ENCODE measurements around the gene MBD3. TPM values are rescaled to one million over a fixed set of nuclear protein-coding genes. Genes with fewer than 3 reads are reported as not detected.

Gene MBD3
- total and polyA plus RNA-seq, 2 donors = 64.8 to 99.9 TPM

- Histone ChIP-seq H3K4me1 (ENCODE audit: control insufficient read depth in 2 of 2, insufficient read depth in 2 of 2, low read length in 2 of 2) (peaks cover 14 to 27% of the 10 kb centered on the region in 2 donors), H3K9me3 (ENCODE audit: control insufficient read depth in 2 of 2, insufficient read depth in 1 of 2, low read length in 1 of 2) (no peaks in the 10 kb centered on the region), H3K27ac (ENCODE audit: low read depth in 1 of 2, low read length in 1 of 2) (peak overlapping the region; percentile 92 to 98), H3K4me3 (ENCODE audit: low read length in 2 of 2) (peak overlapping the region; percentile 91 to 93), H3K27me3 (ENCODE audit: control insufficient read depth in 2 of 2, insufficient read depth in 1 of 2, low read length in 1 of 2) (no peaks in the 10 kb centered on the region), H3K36me3 (ENCODE audit: control insufficient read depth in 2 of 2, insufficient read depth in 2 of 2, low read length in 1 of 2) (peaks cover 5 to 29% of the 10 kb centered on the region in 2 donors)
- under 1% methylated on average over 94 of the region's 94 CpGs for WGBS
- peak; percentile 50 to 92 (median 78) for DNase-seq (ENCODE audit: low read depth in 6 of 9, low spot score in 9 of 9)
Observed at GRCh38 chr19:1592024-1592754, 476 bp downstream of the MBD3 start.

DNA sequence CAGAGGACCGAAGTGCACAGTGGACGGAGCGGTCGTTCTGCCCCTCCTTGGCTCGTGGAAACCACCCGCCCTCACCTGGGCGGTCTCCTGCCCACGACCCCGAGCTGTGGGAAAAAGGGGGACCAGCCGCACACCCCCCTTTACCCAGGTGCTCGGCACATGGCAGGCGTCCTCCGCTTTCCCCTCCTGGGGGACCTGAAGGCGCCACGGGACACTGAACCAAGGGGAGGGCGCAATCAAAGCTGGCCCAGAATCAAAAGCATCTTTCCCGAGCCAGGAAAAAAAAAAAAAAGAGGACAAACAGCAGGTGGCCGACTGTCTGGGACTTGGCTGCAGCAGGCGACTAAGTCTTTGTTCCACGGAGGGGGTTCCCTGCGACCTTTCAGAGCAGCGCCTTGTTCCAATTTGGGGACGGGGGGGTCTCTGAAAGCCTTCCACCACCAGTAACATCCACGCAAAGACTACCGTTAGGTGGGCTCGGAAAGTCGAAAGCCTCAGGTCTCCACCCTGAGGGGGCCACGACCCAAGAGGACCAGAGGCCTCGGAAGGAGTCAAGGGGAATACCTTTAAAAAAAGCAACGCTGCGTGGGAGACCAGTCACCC is 1.1 kb downstream of the MBD3 start:
- H3K4me3 ChIP-seq (ENCODE audit: low read length in 2 of 2) = peak overlapping the region; percentile 91 to 93
- H3K27ac ChIP-seq (ENCODE audit: low read depth in 1 of 2, low read length in 1 of 2) = peak overlapping the region; percentile 90 to 98
- H3K27me3 ChIP-seq (ENCODE audit: control insufficient read depth in 2 of 2, insufficient read depth in 1 of 2, low read length in 1 of 2) = no peaks in the 10 kb centered on the region
- no peaks in the 10 kb centered on the region for H3K9me3 ChIP-seq (ENCODE audit: control insufficient read depth in 2 of 2, insufficient read depth in 1 of 2, low read length in 1 of 2)
- DNase-seq (ENCODE audit: low read depth in 6 of 9, low spot score in 9 of 9) = peak in 1 of 9 donors; percentile 29
- under 1% methylated on average over 31 of the region's 31 CpGs for WGBS
- H3K4me1 ChIP-seq (ENCODE audit: control insufficient read depth in 2 of 2, insufficient read depth in 2 of 2, low read length in 2 of 2) = peaks cover 14 to 27% of the 10 kb centered on the region in 2 donors
- peaks cover 4 to 25% of the 10 kb centered on the region in 2 donors for H3K36me3 ChIP-seq (ENCODE audit: control insufficient read depth in 2 of 2, insufficient read depth in 2 of 2, low read length in 1 of 2)

GRCh38 chr19:1590641-1591397 is 1.8 kb downstream of the MBD3 start:
- Histone ChIP-seq H3K4me1 (ENCODE audit: control insufficient read depth in 2 of 2, insufficient read depth in 2 of 2, low read length in 2 of 2) (peaks cover 14 to 27% of the 10 kb centered on the region in 2 donors), H3K36me3 (ENCODE audit: control insufficient read depth in 2 of 2, insufficient read depth in 2 of 2, low read length in 1 of 2) (peaks cover 7 to 23% of the 10 kb centered on the region in 2 donors), H3K9me3 (ENCODE audit: control insufficient read depth in 2 of 2, insufficient read depth in 1 of 2, low read length in 1 of 2) (no peaks in the 10 kb centered on the region), H3K27me3 (ENCODE audit: control insufficient read depth in 2 of 2, insufficient read depth in 1 of 2, low read length in 1 of 2) (no peaks in the 10 kb centered on the region), H3K4me3 (ENCODE audit: low read length in 2 of 2) (peak overlapping the region; percentile 91 to 93), H3K27ac (ENCODE audit: low read depth in 1 of 2, low read length in 1 of 2) (peak overlapping the region in 1 of 2 donors; percentile 64)
- DNase-seq (ENCODE audit: low read depth in 6 of 9, low spot score in 9 of 9) = peak in 2 of 9 donors; percentile 26 to 53
- 18% methylated on average over 10 of the region's 10 CpGs for WGBS

DNA sequence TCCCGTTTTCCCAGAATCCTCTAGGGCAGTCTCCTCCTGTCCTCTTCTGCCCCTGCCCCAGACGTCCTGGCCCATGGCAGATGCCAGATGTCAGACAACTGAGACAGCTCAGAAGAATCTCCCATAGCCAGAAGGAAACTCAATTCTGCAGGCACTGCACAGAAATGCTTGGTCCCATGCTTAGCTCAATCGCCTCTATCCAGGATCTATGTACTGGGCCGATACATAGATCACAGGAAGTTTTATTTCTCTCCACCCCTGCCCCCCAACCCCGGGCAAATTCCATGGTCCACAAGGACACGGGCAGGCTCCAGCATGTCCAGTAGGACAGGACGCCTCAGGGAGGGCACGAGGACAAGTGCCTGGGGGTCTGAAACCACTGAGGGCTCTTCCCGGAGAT is 4.8 kb downstream of the MBD3 start:
- DNase-seq (ENCODE audit: low read depth in 6 of 9, low spot score in 9 of 9) = no peak
- WGBS = 93% methylated on average over 9 of the region's 9 CpGs
- Histone ChIP-seq H3K9me3 (ENCODE audit: control insufficient read depth in 2 of 2, insufficient read depth in 1 of 2, low read length in 1 of 2) (no peaks in the 10 kb centered on the region), H3K4me3 (ENCODE audit: low read length in 2 of 2) (no peak overlapping the region), H3K36me3 (ENCODE audit: control insufficient read depth in 2 of 2, insufficient read depth in 2 of 2, low read length in 1 of 2) (peaks cover 31 to 43% of the 10 kb centered on the region in 2 donors), H3K27me3 (ENCODE audit: control insufficient read depth in 2 of 2, insufficient read depth in 1 of 2, low read length in 1 of 2) (no peaks in the 10 kb centered on the region), H3K4me1 (ENCODE audit: control insufficient read depth in 2 of 2, insufficient read depth in 2 of 2, low read length in 2 of 2) (peaks cover 14 to 19% of the 10 kb centered on the region in 2 donors), H3K27ac (ENCODE audit: low read depth in 1 of 2, low read length in 1 of 2) (no peak overlapping the region)

- Histone ChIP-seq H3K4me1 (ENCODE audit: control insufficient read depth in 2 of 2, insufficient read depth in 2 of 2, low read length in 2 of 2) (peaks cover 0 to 4% of the 10 kb centered on the region in 2 donors), H3K36me3 (ENCODE audit: control insufficient read depth in 2 of 2, insufficient read depth in 2 of 2, low read length in 1 of 2) (peaks cover 58 to 65% of the 10 kb centered on the region in 2 donors), H3K27ac (ENCODE audit: low read depth in 1 of 2, low read length in 1 of 2) (no peak overlapping the region), H3K9me3 (ENCODE audit: control insufficient read depth in 2 of 2, insufficient read depth in 1 of 2, low read length in 1 of 2) (no peaks in the 10 kb centered on the region), H3K4me3 (ENCODE audit: low read length in 2 of 2) (no peak overlapping the region), H3K27me3 (ENCODE audit: control insufficient read depth in 2 of 2, insufficient read depth in 1 of 2, low read length in 1 of 2) (no peaks in the 10 kb centered on the region)
- 98% methylated on average over 13 of the region's 13 CpGs for WGBS
- no peak for DNase-seq (ENCODE audit: low read depth in 6 of 9, low spot score in 9 of 9)
Observed at GRCh38 chr19:1585243-1585580, 7.5 kb downstream of the MBD3 start.

DNA sequence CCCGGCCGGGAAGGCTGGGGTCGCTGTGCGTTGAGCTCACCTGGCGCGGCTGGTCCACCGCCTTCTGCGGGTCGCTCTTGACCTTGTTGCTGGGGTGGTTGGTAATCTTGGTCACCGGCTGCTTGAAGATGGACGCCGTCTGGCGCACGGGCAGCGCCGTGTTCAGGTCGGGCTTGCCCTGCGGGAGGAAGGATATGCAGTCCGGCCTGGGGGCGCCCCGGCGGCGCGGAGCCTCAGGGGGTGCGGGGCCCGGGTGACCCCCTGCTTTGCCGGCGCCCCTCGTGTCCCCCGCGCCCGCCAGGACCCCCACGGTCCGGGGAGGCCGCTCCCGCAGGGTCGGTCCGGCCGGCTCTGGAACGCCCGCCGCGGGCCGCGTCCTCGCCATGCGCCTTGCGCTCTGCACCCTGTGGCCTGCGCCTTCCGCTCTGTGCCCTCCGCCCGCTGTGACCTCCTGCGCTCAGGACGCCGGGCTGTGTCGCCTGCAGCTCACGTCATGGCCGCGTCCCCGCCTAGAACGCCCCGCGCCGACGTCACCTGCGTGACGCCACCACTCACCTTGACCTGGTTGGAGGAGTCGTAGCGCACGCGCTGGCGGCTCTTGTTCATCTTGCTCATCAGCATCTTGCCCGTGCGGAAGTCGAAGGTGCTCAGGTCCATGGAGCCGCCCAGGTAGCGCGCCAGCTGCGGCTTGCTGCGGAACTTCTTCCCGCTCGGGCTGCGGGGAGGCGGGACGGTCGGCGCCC is 8.0 kb downstream of the MBD3 start:
- Histone ChIP-seq H3K9me3 (ENCODE audit: control insufficient read depth in 2 of 2, insufficient read depth in 1 of 2, low read length in 1 of 2) (no peaks in the 10 kb centered on the region), H3K4me1 (ENCODE audit: control insufficient read depth in 2 of 2, insufficient read depth in 2 of 2, low read length in 2 of 2) (peaks cover 0 to 3% of the 10 kb centered on the region in 2 donors), H3K27me3 (ENCODE audit: control insufficient read depth in 2 of 2, insufficient read depth in 1 of 2, low read length in 1 of 2) (no peaks in the 10 kb centered on the region), H3K27ac (ENCODE audit: low read depth in 1 of 2, low read length in 1 of 2) (no peak overlapping the region), H3K4me3 (ENCODE audit: low read length in 2 of 2) (no peak overlapping the region), H3K36me3 (ENCODE audit: control insufficient read depth in 2 of 2, insufficient read depth in 2 of 2, low read length in 1 of 2) (peaks cover 63 to 67% of the 10 kb centered on the region in 2 donors)
- WGBS = 98% methylated on average over 87 of the region's 87 CpGs
- no peak for DNase-seq (ENCODE audit: low read depth in 6 of 9, low spot score in 9 of 9)

- no peak for DNase-seq (ENCODE audit: low read depth in 6 of 9, low spot score in 9 of 9)
Observed at GRCh38 chr19:1582201-1582600, 10.5 kb downstream of the MBD3 start.

GRCh38 chr19:1580957-1581356 is 11.7 kb downstream of the MBD3 start:
- Histone ChIP-seq H3K4me1 (ENCODE audit: control insufficient read depth in 2 of 2, insufficient read depth in 2 of 2, low read length in 2 of 2) (no peaks in the 10 kb centered on the region), H3K36me3 (ENCODE audit: control insufficient read depth in 2 of 2, insufficient read depth in 2 of 2, low read length in 1 of 2) (peaks cover 90 to 93% of the 10 kb centered on the region in 2 donors), H3K9me3 (ENCODE audit: control insufficient read depth in 2 of 2, insufficient read depth in 1 of 2, low read length in 1 of 2) (peaks cover 0 to 1% of the 10 kb centered on the region in 2 donors), H3K4me3 (ENCODE audit: low read length in 2 of 2) (no peak overlapping the region), H3K27me3 (ENCODE audit: control insufficient read depth in 2 of 2, insufficient read depth in 1 of 2, low read length in 1 of 2) (no peaks in the 10 kb centered on the region), H3K27ac (ENCODE audit: low read depth in 1 of 2, low read length in 1 of 2) (no peak overlapping the region)
- WGBS = 97% methylated on average over 22 of the region's 22 CpGs
- DNase-seq (ENCODE audit: low read depth in 6 of 9, low spot score in 9 of 9) = no peak

More at GRCh38 chr19:1582201-1582600, 10.5 kb downstream of the MBD3 start:
- no peak overlapping the region for H3K4me3 ChIP-seq (ENCODE audit: low read length in 2 of 2)
- no peak overlapping the region for H3K27ac ChIP-seq (ENCODE audit: low read depth in 1 of 2, low read length in 1 of 2)
- H3K4me1 ChIP-seq (ENCODE audit: control insufficient read depth in 2 of 2, insufficient read depth in 2 of 2, low read length in 2 of 2) = no peaks in the 10 kb centered on the region
- 98% methylated on average over 9 of the region's 9 CpGs for WGBS
- H3K9me3 ChIP-seq (ENCODE audit: control insufficient read depth in 2 of 2, insufficient read depth in 1 of 2, low read length in 1 of 2) = peaks cover 0 to 1% of the 10 kb centered on the region in 2 donors
- H3K36me3 ChIP-seq (ENCODE audit: control insufficient read depth in 2 of 2, insufficient read depth in 2 of 2, low read length in 1 of 2) = peaks cover 81 to 85% of the 10 kb centered on the region in 2 donors
- no peaks in the 10 kb centered on the region for H3K27me3 ChIP-seq (ENCODE audit: control insufficient read depth in 2 of 2, insufficient read depth in 1 of 2, low read length in 1 of 2)

Measured in thymus (tissue), 11 donors.